HG03520 (cell line): ENCODE results near the gene MKNK2.

Source experiments
- ATAC-seq: cut with Tn5 transposase; IDR thresholded peaks from one replicate; pipeline ENCODE4 v1.9.1; 2021; ENCODE audit warnings: mild to moderate bottlenecking, moderate library complexity; ENCODE audit not compliant: unreplicated experiment

The MKNK2 gene

DNA sequence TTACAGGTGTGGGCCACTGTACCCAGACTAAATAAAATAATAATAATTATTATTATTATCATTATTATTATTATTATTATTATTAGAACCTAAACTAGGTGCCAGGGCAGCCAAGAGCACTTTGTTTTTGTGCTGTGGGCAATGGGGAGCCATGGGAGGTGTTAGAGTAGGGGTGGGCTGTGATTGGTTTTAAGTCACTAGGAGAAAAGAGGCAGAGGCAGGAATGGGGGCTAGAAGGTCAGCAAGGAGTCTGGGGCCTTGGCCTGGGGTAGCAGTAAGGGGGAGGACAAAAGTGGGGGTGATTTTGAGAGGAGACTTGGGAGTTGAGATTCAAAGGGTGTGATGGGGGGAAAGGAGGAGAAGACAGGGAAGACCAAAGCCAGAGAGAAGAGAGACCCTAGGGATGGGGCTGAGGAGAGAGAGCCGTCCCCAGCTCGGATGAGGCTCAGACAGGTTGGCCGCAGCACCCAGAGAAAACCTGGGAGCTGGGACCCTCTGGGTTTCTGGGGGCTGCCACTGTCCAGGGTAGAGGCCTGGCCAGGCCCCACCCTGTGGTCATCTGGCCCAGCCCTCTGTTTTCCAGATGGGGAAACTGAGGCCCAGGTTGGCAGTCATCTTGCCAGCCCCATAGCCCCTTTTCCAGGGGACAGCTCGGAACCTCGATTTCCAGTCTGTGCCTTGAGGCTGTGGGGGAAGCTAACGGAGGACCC lies 17.8 kb downstream of the MKNK2 start:
- no peak for ATAC-seq

DNA sequence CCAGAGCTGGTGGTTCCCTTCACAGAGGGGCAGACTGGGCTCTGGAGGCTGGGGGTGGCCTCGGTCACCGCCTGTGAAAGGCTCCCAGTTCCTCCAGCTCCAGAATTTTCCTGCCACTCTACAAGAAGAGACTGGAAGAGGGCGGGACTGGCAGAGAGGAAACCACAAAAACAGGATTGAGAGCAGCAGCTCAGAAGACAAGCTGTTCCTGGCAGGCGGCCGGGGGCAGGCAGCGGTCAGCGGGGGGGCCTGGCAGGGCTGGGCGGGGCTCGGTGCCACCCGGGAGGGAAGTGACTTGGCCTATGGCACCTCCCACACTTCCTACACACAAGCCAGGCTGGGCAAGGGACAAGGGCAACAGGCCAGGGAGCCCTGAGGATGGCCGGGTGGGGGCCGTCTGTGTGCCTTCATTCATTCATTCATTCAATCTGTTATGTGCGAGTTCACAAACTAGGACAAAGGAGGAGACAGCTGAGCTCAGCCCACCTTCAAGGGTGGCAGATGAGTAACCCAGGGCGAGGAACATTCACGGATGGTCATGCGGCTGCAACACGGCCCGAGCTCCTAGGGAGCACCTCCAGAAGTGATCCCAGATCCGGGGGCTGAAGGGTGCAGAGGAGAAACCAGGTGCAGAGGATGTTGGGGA lies 18.6 kb downstream of the MKNK2 start:
- ATAC-seq: no peak

- ATAC-seq: no peak
These were observed 23.7 kb downstream of the MKNK2 start for GRCh38 chr19:2027361-2027760.

- ATAC-seq: no peak
These were observed 24.3 kb downstream of the MKNK2 start for GRCh38 chr19:2026770-2027169.

- ATAC-seq: no peak
These were observed 28.8 kb downstream of the MKNK2 start for GRCh38 chr19:2022289-2022688.

- no peak for ATAC-seq
These were observed 29.4 kb downstream of the MKNK2 start for GRCh38 chr19:2021453-2022140.

DNA sequence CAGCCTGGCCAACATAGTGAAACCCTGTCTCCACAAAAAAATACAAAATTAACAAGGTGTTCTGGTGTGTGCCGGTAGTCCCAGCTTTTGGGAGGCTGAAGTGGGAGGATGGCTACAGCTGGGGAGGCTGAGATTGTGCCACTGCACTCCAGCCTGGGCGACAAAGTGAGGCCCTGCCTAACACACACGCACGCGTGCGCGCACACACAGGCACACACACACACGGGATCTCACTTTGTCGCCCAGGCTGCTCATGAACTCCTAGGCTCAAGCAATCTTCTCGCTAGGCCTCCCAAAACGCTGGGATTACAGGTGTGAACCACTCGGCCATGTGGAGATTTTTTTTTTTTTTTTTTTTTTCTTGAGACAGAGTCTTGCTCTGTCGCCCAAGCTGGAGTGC lies 32.3 kb downstream of the MKNK2 start:
- ATAC-seq: no peak

DNA sequence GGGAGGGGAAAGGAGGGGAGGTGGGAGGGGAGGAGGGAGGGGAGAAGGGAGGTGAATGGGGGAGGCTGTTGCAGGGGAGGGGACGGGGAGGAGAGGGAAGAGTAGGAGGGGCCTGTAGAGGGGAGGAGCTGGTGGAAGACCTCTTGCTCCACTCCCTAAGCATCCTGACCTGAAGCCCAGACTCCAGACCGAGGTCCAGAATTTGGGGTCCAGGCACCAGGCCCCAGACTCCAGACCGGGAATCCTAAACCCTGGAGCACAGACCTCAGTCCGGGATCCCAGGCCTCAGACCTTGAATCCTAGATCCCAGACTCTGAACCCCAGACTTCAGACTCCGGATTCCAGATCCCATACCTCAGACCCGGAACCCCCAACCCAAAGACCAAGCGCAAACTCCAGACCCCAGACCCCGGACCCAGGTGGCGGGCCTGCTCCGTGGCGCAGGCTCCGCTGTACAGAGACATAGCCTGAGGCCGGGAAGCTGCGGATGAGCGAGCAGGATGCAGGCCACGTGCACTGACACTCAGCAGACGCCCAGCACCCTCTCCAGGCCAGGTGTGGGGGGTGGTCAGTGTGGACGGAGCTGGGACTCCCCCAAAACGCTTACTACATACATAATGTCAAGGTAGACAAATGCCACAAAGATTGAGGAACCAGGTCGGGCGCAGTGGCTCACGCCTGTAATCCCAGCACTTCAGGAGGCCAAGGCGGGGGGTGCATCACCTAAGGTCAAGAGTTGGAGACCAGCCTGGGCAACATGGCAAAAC lies 34.8 kb downstream of the MKNK2 start:
- no peak for ATAC-seq

- ATAC-seq: no peak
These were observed 35.5 kb downstream of the MKNK2 start, which contains the start of gene BTBD2 for GRCh38 chr19:2015608-2015950. TSS of gene BTBD2 (minus strand) at chr19:2015714. CDS start at chr19:2015703, 11 bp downstream.

- no peak for ATAC-seq
These were observed 36.1 kb downstream of the MKNK2 start for GRCh38 chr19:2014731-2015607.

DNA sequence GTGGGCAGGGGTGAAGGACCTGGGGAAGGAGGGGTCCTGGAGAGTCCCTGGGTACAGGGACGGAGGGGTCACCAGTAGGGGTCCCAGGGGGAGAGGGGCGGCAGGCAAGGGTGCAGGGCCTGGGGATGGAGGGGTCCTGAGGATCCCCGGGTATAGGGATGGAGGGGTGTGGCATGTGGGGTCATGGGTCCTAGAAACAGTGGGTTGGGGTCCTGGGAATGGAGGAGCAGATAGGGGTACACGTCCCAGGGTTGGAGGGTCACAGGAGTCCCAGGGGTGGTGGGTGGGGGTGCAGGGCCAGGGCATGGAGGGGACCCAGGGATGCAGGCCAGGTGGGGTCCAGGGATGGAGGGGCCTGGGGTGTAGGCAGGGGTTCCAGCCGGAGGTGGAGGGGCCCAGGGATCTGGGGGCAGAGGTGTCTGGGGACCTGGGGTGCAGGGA lies 36.9 kb downstream of the MKNK2 start:
- no peak for ATAC-seq

DNA sequence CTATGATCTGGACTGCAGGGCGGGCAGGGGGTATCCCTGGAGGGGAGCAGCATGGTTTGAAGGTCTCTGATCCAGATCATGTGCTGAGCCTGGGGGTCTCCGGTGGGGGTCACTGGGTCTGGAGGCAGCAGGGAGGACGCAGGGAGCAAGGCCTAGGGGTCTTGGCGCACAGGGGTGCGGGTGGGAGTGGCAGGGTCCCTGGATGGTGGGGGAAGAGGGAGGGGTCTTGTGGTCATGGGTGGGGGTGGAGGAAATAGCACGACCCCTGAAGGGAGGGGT lies 37.4 kb downstream of the MKNK2 start:
- ATAC-seq: no peak

- ATAC-seq: no peak
These were observed 37.9 kb downstream of the MKNK2 start for GRCh38 chr19:2012941-2013682.

DNA sequence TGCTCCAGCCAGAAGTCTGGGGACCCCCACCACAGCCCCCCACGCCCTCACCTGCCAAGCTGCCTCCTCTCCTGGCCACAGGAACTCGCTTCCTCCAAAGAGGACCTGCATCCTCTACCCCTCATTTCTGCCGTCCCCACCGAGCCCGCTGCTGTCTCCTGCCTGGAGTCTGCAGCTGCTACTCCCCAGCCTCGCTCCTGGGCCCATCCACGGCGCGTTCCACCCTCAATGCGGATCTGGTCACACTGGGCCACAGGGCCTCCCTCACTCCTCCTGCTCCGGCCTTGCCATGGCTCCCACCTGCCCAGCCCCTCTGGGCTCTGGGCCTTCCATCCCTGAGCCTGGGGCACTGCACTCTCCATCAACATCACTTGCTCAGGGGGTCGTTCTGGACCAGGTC lies 39.9 kb downstream of the MKNK2 start:
- no peak for ATAC-seq

- ATAC-seq: no peak
These were observed 40.8 kb downstream of the MKNK2 start for GRCh38 chr19:2010135-2010668.

DNA sequence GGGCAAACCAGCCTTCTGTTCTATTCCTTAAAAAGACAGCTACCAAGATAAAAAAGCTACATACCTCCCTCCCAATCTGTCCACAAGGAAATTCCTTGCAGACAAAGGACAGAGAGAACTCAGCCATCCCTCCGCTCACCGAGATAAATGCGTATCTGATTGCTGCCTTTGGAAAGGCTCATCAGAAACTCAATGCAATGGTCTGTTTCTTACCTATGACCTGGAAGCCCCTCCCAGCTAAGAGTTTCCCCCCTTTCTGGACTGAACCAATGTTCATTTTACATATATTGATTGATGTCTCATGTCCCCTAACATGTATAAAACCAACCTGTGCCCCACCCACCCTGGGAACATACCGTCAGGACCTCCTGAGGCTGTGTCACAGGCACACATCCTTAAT lies 47.2 kb downstream of the MKNK2 start:
- ATAC-seq: no peak

DNA sequence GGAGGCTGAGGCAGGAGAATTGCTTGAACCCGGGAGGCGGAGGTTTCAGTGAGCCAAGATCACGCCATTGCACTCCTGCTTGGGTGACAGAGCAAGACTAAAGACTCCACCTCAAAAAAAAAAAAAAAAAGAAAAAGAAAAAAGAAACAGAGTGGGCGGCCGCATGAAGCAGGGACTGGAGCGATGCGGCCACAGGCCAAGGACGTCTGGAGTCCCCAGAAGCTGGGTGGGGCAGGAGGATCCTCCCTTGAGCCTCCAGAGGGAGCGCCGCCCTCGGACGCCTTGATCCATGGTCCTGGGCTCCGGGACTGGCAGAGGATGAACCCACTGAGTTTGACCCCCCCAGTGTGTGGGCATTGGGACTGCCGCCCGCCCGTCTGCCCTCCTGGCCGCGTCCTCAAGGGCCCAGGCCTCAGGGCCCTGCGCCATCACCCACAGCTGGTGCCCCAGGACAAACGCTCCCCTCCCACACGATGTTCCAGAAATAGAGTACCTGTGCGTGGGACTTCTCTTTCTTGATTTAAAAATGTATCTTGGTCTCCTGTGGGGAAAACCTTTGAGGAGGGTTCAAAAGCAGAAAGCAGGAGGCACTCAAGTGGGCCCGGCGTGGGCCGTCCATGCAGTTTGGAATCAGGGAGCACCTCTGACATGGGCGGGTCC lies 51.1 kb downstream of the MKNK2 start:
- ATAC-seq: no peak

- ATAC-seq: no peak
These were observed 52.0 kb downstream of the MKNK2 start for GRCh38 chr19:1998712-1999708.
